T-helper 9 cell (primary cell): ENCODE results near the gene MYO1B.

Experiments used
- DNase-seq: peaks from one replicate; pipeline ENCODE4 v3.0.0-alpha.2; 2020

MYO1B gene

DNA sequence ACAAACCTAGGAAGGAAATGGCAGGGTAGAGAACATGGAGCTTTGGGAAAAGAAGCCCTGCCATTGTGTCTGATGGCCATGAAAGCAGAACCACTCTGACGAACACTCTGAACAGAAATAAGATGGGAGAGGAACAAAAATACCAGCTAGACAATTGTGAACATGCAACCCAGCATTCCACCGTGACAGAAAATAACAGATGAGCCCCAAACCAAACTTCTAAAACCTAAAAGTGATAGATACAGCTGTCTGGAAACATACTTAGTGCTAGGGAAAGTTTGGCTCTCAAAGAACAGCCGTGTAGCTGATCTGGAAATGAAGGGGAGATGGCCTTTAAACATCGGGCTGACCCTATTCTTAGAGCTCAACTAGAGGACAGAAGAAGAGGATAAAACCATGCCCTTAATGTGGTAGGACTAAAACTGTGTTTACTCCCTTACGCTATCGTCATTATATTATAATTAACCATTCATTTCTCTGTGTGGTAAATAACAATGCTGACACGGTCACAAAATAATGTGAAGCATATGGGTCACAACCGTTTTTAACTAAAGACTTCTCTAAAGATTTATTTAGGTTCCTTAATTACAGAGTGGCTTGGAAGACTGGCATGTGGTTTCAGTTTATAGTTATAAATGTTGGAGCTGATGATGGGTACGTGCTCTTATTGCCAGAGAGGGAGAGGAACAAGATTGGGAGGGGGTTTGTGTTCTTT lies 80.6 kb downstream of the MYO1B start:
- no peak for DNase-seq

DNA sequence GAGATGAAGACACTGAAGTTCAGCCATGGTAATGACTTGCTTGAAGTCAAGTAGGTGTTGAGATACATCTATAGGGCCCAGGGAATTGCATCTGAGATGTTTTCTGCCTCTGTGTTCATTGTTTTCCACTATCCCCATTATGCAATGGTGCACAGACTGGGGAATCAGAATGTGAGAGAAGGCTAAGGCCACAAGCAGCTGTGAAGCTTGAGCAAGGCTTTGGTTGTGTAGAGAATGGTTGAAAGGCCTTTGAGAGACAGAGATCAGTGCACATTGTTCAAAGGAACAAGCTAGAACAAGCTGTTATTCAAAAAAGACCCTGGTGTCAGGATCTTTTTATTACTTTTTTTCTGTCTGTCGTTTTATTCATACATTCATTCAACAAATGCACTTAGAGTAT lies 82.3 kb downstream of the MYO1B start:
- DNase-seq, result no peak

DNA sequence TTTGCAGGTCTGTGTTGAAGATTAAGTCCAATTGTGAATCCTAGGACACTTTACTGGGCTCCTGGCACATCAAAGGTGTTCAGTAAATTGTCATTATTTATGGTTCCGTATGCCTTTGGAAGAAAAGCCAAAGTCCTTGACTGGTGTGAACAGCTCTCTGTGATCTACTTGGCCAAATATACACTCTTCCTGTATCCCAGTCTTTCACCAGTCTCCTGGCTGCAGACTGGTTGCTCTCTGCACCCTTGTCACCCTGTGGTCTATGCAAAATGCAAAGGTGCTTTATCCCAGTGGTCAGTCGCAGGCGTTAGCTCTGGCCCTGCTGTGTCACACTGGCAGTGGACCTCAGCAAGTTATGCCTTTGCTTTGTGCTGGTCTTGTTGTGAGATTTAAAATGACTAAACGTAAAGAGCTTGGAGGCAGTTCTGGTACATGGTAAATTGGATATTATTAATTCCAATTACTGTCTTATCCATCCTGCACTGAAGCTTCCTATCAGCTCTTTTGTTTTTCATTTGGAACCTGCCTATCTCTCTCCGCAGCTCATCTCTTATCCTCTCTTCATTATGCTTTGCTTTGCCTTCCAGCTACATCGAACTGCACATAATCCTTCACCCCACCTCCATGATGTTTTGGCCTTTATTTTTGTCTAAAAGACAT lies 83.1 kb downstream of the MYO1B start:
- DNase-seq, result no peak

DNA sequence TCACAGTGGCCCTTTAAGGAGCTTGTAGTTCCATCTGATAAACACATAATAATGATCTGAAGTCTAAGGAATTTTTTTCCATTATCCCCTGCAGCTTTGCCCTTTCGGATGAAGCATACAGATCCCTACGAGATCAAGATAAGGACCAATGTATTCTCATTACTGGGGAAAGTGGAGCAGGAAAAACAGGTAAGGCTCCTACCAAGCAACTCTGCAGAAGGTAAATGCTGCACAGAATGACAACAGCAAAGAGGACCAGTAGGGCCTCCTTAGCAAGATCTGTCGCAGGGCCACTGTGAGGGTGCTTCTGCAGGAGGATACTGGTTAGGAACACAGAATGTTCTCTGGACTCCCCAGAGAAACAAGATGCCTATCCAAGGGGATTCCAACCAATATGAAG lies 84.6 kb downstream of the MYO1B start:
- no peak for DNase-seq

DNA sequence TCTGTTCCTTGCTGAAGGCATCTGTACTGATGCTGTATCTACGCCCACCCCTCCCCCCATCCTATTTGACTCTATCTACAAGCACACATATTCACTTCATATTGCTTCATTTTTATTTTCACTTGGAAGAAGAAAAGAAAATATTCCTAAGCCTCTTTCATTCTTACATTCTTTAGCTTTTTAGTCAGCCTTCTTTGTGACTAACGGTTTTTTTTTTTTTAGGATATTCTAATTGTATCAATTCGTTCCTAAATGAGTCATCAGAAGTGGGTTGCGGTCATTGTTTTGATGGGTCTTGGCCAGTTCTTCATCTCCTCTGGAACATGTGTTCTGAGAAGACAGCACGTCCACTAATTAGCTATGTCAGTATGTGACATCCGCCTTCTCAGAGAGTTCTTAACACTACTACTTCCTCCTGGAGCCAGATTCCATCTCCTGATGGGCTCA lies 88.7 kb downstream of the MYO1B start:
- DNase-seq, result no peak

DNA sequence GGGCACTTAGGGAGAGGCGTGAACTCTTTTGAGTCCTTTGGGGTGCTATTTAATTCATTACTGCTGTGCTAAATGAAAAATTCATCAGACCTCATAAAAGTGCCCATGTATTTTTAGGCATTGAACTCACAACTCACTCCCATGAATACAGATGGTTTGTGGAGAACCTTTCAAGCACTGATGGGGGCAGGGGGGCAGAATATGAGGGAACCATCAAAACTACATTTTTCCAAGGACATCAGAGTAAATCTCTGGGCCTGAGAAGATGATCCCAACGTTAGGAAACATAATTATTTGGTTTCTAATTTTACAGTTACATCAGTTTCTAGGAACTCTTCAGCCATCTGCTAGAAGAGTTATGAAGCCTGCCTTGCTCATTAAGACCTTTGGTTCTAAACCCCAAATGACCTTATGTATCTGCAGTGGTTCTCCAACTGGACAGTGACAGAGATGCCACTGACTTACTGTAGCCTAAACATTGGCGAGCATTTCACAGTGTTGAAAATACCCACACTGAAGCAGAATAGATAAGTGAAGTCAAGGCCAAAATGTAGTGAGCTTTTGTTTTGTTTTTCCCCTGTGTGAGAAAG lies 90.8 kb downstream of the MYO1B start:
- DNase-seq, result no peak

DNA sequence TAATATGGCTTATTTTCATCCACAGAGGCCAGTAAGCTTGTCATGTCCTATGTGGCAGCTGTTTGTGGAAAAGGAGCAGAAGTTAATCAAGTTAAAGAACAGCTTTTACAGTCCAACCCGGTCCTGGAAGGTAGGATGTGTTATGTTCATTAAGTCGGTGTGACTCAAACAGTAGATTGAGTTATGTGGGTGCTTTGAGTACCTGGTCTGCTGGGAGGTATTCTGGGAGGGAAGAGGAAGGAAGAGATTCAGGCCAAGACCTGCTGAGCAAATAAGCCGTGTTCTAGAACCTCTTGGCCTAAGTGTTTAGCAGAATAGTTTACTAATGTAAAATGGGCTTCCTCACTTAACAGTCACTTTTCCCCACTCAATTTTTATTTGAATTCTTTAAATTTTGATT lies 96.2 kb downstream of the MYO1B start:
- no peak for DNase-seq

DNA sequence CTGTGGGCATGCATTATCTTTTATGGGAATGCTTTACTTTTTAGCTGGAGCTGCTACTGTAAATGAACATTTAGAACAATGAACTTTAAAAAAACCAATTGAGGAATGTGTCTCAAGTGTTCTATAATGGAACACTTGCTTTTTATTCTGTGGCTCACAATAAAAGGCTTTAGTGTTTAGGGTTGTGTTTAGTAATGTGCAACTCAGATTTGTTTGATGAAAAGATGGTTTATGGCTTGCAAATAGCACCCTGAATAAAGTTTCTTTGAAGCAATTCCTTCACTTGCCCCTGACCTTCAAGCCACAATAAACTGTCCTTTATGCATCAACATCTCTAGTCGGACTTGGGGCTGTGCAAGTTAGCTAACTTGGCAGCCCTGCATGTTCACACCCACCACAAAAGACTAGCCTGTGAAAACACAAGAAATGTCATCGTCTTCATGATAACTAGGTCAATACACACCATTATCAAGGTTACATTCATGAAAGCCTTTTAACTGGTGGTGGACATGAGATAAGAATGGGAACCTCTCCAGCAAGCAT lies 98.7 kb downstream of the MYO1B start:
- DNase-seq, result no peak

DNA sequence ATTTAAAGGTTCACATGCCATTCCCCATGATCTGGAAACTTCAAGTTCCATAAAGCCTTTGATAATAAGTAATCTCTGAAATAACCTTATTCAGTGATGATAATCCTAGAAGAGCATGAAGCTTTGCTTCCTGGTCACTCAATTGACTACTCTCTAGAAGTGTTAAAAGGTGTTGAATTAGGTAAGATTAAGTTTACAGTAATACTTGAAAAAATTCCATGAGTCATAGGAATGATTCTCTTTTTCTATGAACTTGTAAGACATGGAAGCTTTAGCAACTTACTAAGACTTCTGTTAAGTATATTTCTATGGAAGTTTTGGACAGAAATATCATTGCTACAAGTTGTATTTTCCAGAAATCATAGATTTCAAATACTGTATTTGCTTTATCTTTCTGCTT lies 100.6 kb downstream of the MYO1B start:
- no peak for DNase-seq

DNA sequence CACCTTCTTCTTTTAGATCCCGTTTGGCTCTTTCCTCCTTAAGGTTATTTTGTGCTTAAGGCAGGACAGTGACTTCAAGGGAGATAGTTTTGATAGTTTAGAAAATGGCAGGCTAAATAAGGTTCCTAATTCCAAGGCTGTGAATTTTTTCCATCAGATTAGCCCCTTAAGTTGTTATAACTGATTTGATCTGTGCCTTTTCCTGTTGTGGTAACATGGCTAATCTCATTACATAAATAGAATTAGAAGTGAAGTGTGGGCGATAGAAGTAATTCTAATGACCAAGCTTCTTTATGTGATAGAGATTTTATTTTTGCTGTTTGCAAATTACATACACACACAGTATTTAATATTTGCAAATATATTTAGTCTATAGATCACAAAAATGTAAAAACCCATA lies 102.0 kb downstream of the MYO1B start:
- no peak for DNase-seq

DNA sequence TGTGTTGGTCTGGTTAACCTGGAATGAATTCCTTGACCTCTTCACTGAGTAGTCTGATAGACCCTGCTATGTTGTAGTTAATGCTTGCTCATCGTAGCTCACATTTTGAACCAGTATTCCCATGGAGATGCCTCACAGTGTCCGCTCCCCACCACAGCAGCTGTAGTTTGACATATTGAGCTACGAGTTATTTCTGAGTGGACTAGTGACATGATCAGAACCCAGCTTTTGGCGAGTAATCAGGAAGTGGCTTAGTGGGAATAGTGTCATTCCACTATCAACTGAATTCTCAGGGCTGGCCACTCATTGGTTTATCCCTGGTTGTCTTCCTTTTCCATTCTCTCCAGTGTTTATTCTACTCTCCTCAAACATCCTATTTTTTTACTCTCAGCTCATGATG lies 102.7 kb downstream of the MYO1B start:
- DNase-seq, result no peak

DNA sequence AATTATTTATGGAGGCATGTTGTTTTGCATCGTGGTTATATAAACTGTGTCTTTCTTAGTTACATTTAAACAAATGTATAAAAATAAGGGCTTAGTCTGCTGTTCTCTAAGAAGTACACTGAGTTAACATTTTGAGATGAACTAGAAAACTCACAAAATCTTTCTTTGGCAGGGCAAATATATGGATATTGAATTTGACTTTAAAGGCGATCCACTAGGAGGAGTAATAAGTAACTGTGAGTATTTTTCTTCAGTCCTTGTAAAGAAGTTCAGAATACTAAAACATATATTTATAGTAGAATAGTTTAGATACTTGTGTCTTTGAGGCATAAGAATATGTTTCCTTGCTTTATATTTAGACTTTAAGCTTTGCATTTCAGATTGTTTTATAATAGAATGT lies 104.8 kb downstream of the MYO1B start:
- DNase-seq, result no peak

DNA sequence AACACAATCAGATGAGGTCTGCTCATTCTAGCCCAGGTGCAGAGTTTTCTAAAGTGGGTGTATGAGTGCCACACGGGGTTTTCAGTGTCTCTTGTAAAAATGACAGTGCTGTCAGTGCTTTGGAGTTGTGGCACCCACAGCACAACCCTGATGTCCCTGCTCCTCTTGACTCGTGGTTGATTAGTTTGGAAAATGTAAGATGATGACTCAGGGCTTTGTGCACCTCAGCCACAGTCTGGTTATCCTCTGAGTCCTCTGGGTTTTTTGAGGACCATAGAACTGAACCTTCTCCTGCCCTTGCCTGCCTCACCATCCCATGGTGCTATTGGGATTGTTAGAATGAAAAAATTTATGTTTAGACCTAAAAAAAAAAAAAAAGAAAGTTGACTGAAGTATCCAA lies 105.6 kb downstream of the MYO1B start:
- no peak for DNase-seq

DNA sequence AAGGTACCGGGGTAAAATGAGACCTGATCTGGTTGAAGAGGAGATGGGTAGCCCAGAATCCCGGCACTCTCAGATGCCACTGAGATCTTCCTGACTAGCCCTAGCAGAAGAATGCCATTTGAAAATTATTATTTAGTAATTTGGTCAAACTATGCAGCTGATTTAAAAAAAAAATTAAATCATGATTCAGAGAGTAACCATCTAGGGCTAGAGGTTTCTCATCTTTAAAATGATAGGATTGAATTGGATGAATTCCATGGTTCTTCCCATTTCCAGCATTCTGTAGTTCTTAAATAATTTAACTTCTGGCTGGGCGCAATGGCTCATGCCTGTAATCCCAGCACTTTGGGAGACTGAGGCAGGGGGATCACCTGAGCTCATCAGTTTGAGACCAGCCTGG lies 106.1 kb downstream of the MYO1B start:
- no peak for DNase-seq

DNA sequence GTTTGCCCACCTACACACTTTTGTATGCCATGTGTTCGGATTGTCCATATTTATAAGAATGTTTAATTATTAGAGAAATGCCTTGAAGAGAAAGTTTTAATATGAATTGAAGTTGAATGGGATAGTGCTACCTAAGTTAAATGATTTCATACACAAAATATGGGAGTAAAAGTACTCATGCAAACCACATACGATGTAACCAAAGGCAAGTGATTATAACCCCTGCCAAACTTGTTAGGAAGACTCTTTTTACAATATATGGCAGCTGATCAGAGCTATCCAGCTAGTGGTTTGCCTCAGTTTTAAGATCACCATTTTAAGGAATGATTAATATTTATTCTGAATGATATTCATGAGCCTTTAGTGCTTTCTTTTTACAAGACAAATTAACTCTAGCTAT lies 106.7 kb downstream of the MYO1B start:
- DNase-seq, result no peak

DNA sequence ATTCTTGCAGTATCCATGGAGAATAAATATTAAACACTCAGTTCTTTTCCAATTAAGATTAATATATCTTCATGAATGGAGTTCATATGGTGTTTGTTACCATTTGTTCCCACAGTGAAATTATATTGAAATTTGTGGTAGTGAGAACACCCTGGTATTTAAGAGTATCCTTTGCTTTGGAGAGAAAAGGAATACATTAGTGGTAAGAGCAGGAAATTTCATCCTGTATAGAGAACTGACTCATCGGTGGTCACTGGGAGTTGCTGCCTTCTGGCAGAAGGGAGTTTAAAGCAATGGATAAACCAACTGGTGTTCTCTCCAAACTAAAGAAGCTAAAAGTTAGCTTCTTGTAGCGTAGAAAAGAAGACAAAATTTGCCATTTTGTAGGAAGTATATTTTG lies 107.3 kb downstream of the MYO1B start:
- DNase-seq, result no peak

DNA sequence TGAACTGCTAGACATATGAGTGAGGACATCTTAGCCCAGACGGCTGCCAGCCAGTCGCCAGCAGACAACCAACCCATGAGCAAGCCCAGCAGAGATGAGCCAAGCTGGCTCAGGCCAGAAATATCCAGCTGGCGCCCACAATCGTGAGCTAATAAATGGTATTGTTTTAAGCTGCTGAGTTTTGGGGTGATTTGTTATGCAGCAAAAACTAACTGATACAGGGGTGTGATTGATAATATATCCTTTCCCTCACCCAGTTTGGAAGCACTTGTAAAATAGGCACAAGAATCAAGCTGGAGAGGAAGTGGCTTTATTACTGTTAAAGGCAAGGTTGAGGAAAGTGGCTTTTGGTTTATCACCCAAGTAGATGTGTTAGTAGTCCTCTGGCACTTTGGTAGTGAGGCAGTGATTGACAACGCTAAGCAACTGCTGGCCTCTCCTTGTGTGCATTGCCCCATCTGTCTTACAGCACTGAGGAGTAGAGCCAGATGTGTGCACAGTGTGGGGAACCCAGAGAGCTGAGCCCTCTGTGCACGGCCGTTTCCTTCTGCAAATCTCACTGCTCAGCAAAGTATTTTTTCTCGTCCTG lies 110.1 kb downstream of the MYO1B start:
- no peak for DNase-seq

DNA sequence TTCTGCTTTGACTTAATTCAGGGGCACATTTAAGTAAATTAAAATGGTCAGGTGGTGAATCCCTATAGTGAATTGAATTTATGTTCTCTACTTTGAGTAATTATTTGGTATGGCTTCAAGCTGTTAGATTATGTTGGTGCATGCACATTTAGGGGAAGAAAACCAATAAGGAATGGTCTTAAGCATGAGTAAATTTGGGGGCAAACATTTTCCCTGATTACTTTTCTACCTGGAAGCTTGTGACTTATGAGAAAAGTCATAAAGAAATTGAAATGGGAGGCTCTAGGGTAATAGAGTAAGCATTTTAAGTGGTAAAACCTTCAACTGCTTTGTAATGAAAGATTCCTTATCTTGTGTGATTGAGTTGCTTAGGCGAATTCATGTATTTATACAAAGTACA lies 112.5 kb downstream of the MYO1B start:
- DNase-seq, result no peak

DNA sequence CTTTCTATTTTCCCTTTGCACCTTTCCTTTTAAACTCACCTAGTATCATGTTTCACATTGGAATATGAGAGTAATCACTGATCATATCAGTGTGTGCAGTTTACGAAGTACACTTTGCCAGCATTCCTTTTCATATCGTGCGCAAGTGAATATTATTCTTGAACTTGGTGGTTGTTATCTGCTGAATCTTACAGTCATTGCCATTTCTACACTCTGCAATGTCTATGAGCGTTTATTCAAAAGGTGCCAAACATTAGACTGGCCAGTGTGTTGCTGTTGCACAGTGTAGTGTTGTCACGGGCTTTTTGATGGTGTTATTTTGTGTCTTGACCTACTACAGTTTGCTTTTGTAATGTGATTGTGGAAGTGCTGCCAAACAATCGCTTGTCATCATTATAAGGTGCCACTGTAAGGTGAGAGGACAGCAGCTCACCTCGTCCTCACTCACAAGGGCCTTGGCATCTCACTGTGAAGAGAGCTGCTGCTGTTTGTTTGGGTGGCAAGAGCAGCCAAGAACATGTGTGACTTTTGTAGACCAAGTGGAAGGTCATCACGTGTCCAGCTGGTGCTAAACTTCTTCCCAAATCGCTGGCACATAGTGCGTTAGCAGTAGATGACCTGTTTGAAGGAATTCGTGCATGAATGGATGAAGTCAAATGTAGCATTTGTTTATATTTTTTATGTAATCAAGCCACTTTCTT lies 113.3 kb downstream of the MYO1B start:
- no peak for DNase-seq

DNA sequence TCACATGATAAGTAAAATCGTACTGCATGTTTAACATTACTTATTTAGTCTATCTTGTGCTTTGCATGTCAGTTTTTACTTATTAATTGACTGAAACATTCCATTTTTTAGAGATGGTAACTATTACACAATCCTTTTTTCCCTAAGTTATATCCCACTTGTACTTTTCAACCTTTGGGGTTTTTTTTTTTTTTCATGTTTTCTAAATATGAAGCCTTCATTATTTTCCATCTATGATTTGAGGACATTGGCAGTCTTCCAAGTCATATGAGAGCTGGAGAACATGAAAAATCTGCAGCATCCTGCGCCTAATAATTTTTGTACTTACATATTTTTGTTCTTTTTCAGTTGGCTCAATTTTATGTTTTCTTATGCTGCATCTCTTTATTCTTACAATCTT lies 113.9 kb downstream of the MYO1B start:
- no peak for DNase-seq

DNA sequence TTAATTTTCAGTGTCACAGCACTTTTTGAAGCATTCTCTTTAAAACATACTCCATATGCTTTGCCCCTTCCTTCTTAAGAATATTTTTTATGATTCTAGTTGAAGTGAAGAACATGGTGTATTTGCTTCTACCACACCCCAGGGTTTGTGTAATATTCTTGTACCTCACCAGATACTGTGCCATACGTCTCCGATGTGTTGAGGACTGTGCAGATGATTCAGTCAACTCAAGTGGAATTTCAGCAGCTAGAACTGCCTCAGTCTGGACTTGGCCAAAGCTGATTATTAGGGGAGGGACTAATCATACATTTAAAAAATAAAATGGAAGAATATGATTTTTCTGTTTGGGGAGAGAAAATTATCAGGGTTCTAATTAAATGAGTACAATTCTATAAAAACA lies 115.7 kb downstream of the MYO1B start:
- DNase-seq, result no peak

DNA sequence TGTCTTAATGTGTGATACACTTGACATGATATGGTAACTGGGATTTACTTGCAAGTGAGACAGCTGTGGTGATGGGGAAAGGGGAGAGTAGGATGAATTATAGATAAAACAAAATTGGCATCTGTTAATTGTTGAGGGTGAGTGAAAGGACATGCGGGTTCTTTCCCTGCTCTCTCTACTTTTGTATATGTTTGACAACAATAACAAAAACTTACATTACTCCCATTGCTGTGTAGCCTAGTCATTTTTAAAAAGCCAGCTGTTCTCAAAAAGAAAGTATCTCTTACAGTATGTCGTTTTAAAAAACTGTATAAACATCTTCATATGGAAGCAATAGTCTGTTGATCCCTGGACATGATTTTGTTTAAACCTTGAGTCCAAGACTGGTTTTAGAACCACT lies 117.6 kb downstream of the MYO1B start:
- DNase-seq, result no peak

DNA sequence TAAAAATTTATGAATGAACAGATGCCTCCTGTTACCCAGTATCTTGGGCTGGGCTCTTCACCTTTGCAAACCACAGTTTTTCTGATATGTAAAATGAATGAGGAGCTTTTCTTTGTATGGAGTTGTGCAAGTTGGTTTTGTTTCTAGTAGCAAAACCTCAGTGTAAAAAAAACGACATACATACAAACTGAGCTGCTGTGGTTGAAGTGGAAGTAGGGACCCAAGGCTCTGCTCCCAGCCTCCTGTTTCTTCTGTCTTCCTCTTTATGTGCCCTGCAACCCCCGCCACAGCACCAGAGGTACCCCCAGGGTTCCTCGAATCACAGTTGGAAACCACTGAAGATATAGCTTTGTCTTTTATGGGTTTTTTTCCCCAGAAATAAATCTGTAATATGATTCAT lies 118.1 kb downstream of the MYO1B start:
- DNase-seq, result no peak
